ENCODE results near the gene DPCD.
A peak's percentile ranks its signal among the peaks of the same experiment; 100 is the strongest.

The DPCD gene

GRCh38 chr10:101577121-101577871 lies 10.8 kb upstream of the DPCD start:
- Mint-ChIP-seq H3K9me3 (peaks cover 6% of the 10 kb centered on the region), H3K27me3 (ENCODE audit: low read depth, poor library complexity) (peaks cover 5% of the 10 kb centered on the region), H3K4me1 (peaks cover 14% of the 10 kb centered on the region), H3K4me3 (no peak overlapping the region), H3K36me3 (ENCODE audit: low read depth) (peaks cover 22% of the 10 kb centered on the region), H3K27ac (peak overlapping the region; percentile 46)
- TF ChIP-seq, protein P1, sequence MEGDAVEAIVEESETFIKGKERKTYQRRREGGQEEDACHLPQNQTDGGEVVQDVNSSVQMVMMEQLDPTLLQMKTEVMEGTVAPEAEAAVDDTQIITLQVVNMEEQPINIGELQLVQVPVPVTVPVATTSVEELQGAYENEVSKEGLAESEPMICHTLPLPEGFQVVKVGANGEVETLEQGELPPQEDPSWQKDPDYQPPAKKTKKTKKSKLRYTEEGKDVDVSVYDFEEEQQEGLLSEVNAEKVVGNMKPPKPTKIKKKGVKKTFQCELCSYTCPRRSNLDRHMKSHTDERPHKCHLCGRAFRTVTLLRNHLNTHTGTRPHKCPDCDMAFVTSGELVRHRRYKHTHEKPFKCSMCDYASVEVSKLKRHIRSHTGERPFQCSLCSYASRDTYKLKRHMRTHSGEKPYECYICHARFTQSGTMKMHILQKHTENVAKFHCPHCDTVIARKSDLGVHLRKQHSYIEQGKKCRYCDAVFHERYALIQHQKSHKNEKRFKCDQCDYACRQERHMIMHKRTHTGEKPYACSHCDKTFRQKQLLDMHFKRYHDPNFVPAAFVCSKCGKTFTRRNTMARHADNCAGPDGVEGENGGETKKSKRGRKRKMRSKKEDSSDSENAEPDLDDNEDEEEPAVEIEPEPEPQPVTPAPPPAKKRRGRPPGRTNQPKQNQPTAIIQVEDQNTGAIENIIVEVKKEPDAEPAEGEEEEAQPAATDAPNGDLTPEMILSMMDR (IDR thresholded peaks at IDR 0.05): no peak
- no peak for DNase-seq

DNA sequence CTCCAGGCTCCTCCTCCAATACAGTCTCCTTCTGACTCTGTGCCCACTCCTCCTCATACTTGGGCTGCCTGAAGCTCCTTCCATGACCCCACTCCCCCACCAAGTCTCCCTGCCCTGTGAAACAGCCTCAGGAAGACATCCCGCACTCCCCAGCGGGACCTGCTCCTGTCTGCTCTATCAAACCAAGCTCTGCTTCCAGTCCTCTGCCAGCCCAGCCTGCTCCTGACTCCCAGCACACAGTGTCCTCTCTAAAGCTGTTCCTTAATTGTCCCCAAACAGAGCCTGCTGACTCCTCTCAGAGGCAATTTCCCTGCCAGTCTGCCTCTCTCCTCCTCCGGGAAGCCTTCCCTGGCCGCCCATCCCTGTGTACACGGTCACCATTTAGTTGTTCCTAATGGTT lies 9.9 kb upstream of the DPCD start:
- H3K27ac Mint-ChIP-seq: peak overlapping the region; percentile 81
- H3K36me3 Mint-ChIP-seq (ENCODE audit: low read depth): peaks cover 26% of the 10 kb centered on the region
- no peaks in the 10 kb centered on the region for H3K27me3 Mint-ChIP-seq (ENCODE audit: low read depth, poor library complexity)
- no peak overlapping the region for H3K4me3 Mint-ChIP-seq
- DNase-seq: no peak
- peaks cover 14% of the 10 kb centered on the region for H3K4me1 Mint-ChIP-seq
- H3K9me3 Mint-ChIP-seq: no peaks in the 10 kb centered on the region
- TF ChIP-seq, protein P1 (IDR thresholded peaks at IDR 0.05): no peak

- Mint-ChIP-seq H3K36me3 (ENCODE audit: low read depth) (peaks cover 29% of the 10 kb centered on the region), H3K27ac (no peak overlapping the region), H3K4me3 (no peak overlapping the region), H3K4me1 (peaks cover 12% of the 10 kb centered on the region), H3K27me3 (ENCODE audit: low read depth, poor library complexity) (no peaks in the 10 kb centered on the region), H3K9me3 (no peaks in the 10 kb centered on the region)
- DNase-seq: no peak
- TF ChIP-seq, protein P1 (IDR thresholded peaks at IDR 0.05): no peak
Observed at GRCh38 chr10:101578803-101579515, 9.2 kb upstream of the DPCD start.

- H3K27ac Mint-ChIP-seq: no peak overlapping the region
- DNase-seq: no peak
- H3K27me3 Mint-ChIP-seq (ENCODE audit: low read depth, poor library complexity): no peaks in the 10 kb centered on the region
- TF ChIP-seq, protein P1 (IDR thresholded peaks at IDR 0.05): no peak
- no peaks in the 10 kb centered on the region for H3K9me3 Mint-ChIP-seq
- H3K36me3 Mint-ChIP-seq (ENCODE audit: low read depth): peaks cover 34% of the 10 kb centered on the region
- no peak overlapping the region for H3K4me3 Mint-ChIP-seq
- peaks cover 7% of the 10 kb centered on the region for H3K4me1 Mint-ChIP-seq
Observed at GRCh38 chr10:101579516-101579870, 8.6 kb upstream of the DPCD start.

DNA sequence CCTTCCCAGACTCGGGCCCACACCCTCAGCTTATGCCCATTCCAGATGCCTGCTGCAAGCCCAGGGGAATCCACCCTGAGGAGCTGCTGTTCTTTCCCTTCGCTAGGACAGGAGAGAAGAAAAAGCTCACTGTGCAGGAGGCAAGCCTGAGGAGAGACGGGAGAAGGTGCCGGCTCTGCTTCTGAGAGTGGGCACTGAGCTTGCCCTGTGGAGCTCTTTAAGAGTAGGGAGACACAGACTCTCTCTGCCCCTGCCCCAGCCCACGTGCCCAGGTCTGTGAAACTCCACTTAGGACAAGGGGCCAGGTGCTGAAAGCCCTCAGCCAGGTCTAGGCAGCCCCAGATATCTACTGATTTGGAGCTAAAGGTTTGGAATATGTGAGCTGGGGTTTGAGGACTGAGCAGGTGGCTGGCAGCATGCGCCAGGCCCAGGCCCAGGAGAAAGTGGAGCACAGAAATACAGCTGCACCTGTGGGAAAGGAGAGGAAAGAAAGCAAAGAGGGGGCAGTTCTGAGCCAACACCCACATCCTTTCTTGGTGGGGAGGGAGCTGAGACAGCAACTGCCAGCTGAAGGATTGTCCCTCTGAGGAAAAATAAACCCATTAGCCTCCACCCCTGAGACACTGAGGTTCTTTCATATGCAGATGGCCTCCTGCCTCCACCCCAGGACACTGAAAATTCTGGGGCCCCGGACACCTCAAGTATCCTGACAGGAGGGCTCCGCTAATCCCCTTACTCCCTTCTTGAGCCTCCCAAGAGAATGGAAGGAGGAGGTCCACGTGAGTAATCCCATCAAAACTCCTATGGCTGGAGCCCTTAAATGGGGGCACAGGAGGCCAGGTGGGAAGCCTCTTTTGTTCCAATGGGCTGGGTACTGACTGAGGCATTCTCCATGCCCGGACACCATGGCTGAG lies 7.4 kb upstream of the DPCD start:
- Mint-ChIP-seq H3K36me3 (ENCODE audit: low read depth) (peaks cover 41% of the 10 kb centered on the region), H3K4me3 (no peak overlapping the region), H3K27ac (no peak overlapping the region), H3K4me1 (peaks cover 4% of the 10 kb centered on the region), H3K9me3 (no peaks in the 10 kb centered on the region), H3K27me3 (ENCODE audit: low read depth, poor library complexity) (peaks cover 3% of the 10 kb centered on the region)
- DNase-seq: no peak
- TF ChIP-seq, protein P1 (IDR thresholded peaks at IDR 0.05): no peak
